H9 (cell line): Measurements from ENCODE around the gene PGGHG. TPM values are rescaled to one million over a fixed set of nuclear protein-coding genes. Genes with fewer than 3 reads are reported as not detected.

Source experiments
- DNase-seq: peaks from one replicate; pipeline ENCODE4 v3.0.0-alpha.2; 2017
- H2AFZ ChIP-seq: one replicate; pipeline ENCODE4 v1.6.1; 2013; ENCODE audit warnings: mild to moderate bottlenecking, low read length, control low read depth, moderate library complexity
- H2AK5ac ChIP-seq: 2 replicates; pipeline ENCODE4 v1.6.1; 2013; ENCODE audit warnings: low read length, control low read depth, mixed read lengths; ENCODE audit not compliant: insufficient read length
- H2BK120ac ChIP-seq: one replicate; pipeline ENCODE4 v1.6.1; 2013; ENCODE audit warnings: low read depth, mild to moderate bottlenecking, low read length, control low read depth, inconsistent platforms; ENCODE audit not compliant: poor library complexity, severe bottlenecking
- H2BK12ac ChIP-seq: 2 replicates; pipeline ENCODE4 v1.6.1; 2013; ENCODE audit warnings: low read length, control low read depth, mixed read lengths, low read depth; ENCODE audit not compliant: insufficient read length
- H2BK15ac ChIP-seq: 2 replicates; pipeline ENCODE4 v1.6.1; 2013; ENCODE audit warnings: low read depth, low read length, control low read depth
- H2BK20ac ChIP-seq: one replicate; pipeline ENCODE4 v1.6.1; 2013; ENCODE audit warnings: low read depth, mild to moderate bottlenecking, low read length, control low read depth, inconsistent platforms; ENCODE audit not compliant: poor library complexity, severe bottlenecking
- H2BK5ac ChIP-seq: 2 replicates; pipeline ENCODE4 v1.6.1; 2013; ENCODE audit warnings: low read length, control low read depth, mixed read lengths; ENCODE audit not compliant: insufficient read length
- H3K14ac ChIP-seq: 2 replicates; pipeline ENCODE4 v1.6.1; 2013; ENCODE audit warnings: low read length, control low read depth; ENCODE audit not compliant: insufficient read depth
- H3K18ac ChIP-seq: 2 replicates; pipeline ENCODE4 v1.6.1; 2013; ENCODE audit warnings: low read depth, mild to moderate bottlenecking, mixed read lengths, low read length, control low read depth; ENCODE audit not compliant: insufficient read length
- H3K23ac ChIP-seq: 2 replicates; pipeline ENCODE4 v1.6.1; 2013; ENCODE audit warnings: low read length, control low read depth, mixed read lengths, low read depth; ENCODE audit not compliant: insufficient read length
- H3K23me2 ChIP-seq: 2 replicates; pipeline ENCODE4 v1.6.1; 2013; ENCODE audit warnings: low read depth, mild to moderate bottlenecking, mixed read lengths, low read length, control low read depth; ENCODE audit not compliant: insufficient read length, poor library complexity, severe bottlenecking
- H3K27ac ChIP-seq: 2 replicates; pipeline ENCODE4 v1.5.1; 2013; ENCODE audit warnings: low read length, control low read depth, mixed read lengths, low read depth; ENCODE audit not compliant: insufficient read length
- H3K27me3 ChIP-seq: 2 replicates; pipeline ENCODE4 v1.6.1; 2013; ENCODE audit warnings: low read length, control low read depth, inconsistent platforms; ENCODE audit not compliant: insufficient read depth
- H3K4ac ChIP-seq: 2 replicates; pipeline ENCODE4 v1.6.1; 2013; ENCODE audit warnings: low read depth, mild to moderate bottlenecking, control low read depth, inconsistent platforms, low read length, moderate library complexity
- H3K4me1 ChIP-seq: 2 replicates; pipeline ENCODE4 v1.6.1; 2013; ENCODE audit warnings: low read length, control low read depth, inconsistent platforms; ENCODE audit not compliant: insufficient read depth
- H3K4me2 ChIP-seq: 2 replicates; pipeline ENCODE4 v1.6.1; 2013; ENCODE audit warnings: low read length, control low read depth, mixed read lengths; ENCODE audit not compliant: insufficient read length, insufficient read depth
- H3K56ac ChIP-seq: 2 replicates; pipeline ENCODE4 v1.6.1; 2013; ENCODE audit warnings: low read depth, mild to moderate bottlenecking, mixed read lengths, low read length, control low read depth; ENCODE audit not compliant: insufficient read length
- H3K79me1 ChIP-seq: 2 replicates; pipeline ENCODE4 v1.6.1; 2013; ENCODE audit warnings: low read depth, mild to moderate bottlenecking, moderate library complexity, low read length, control low read depth, inconsistent platforms; ENCODE audit not compliant: insufficient read depth, poor library complexity, severe bottlenecking
- H3K79me2 ChIP-seq: 2 replicates; pipeline ENCODE4 v1.6.1; 2013; ENCODE audit warnings: low read length, control low read depth, inconsistent platforms; ENCODE audit not compliant: insufficient read depth
- H3K9ac ChIP-seq: 2 replicates; pipeline ENCODE4 v1.6.1; 2013; ENCODE audit warnings: low read length, control low read depth, mixed read lengths; ENCODE audit not compliant: insufficient read length; ENCODE audit errors: extremely low read depth
- H3K9me3 ChIP-seq: one replicate; pipeline ENCODE4 v1.6.1; 2013; ENCODE audit warnings: low read depth, low read length, inconsistent platforms; ENCODE audit not compliant: control insufficient read depth
- H3T11ph ChIP-seq: one replicate; pipeline ENCODE4 v1.6.1; 2013; ENCODE audit warnings: mild to moderate bottlenecking, low read length, control low read depth, inconsistent platforms
- H4K20me1 ChIP-seq: one replicate; pipeline ENCODE4 v1.6.1; 2013; ENCODE audit not compliant: control insufficient read depth, insufficient read length, insufficient read depth
- H4K5ac ChIP-seq: 2 replicates; pipeline ENCODE4 v1.6.1; 2013; ENCODE audit warnings: low read depth, mild to moderate bottlenecking, mixed read lengths, low read length, control low read depth; ENCODE audit not compliant: insufficient read length
- H4K8ac ChIP-seq: replicated peaks from 2 replicates; pipeline ENCODE4 v1.6.1; 2013; ENCODE audit warnings: low read length, control low read depth, mixed read lengths, low read depth; ENCODE audit not compliant: insufficient read length
- H4K91ac ChIP-seq: 2 replicates; pipeline ENCODE4 v1.6.1; 2013; ENCODE audit warnings: low read depth, mild to moderate bottlenecking, moderate library complexity, mixed read lengths, low read length, control low read depth; ENCODE audit not compliant: insufficient read length
- H3K27ac Mint-ChIP-seq, 3 experiments: 2 replicates in 2 of 3; 3 replicates in 1 of 3; pipeline ENCODE4 v1.8.0; 2020 to 2021; ENCODE audit warnings: mixed read lengths in 3 of 3, mild to moderate bottlenecking in 1 of 3, moderate library complexity in 1 of 3
- H3K27me3 Mint-ChIP-seq: 2 replicates; pipeline ENCODE4 v1.8.0; 2021; ENCODE audit warnings: low read depth, mild to moderate bottlenecking, moderate library complexity, mixed read lengths
- H3K36me3 Mint-ChIP-seq, 3 experiments: 2 replicates in 2 of 3; 3 replicates in 1 of 3; pipeline ENCODE4 v1.8.0; 2020 to 2021; ENCODE audit warnings: low read depth in 3 of 3, mixed read lengths in 3 of 3; ENCODE audit not compliant: insufficient read depth in 1 of 3
- H3K4me1 Mint-ChIP-seq, 2 experiments: 2 replicates each; pipeline ENCODE4 v1.8.0; 2020; ENCODE audit warnings: mixed read lengths in 2 of 2
- H3K4me3 Mint-ChIP-seq, 2 experiments: 2 replicates in 1 of 2; 3 replicates in 1 of 2; pipeline ENCODE4 v1.8.0; 2020 to 2021; ENCODE audit warnings: mild to moderate bottlenecking in 2 of 2, mixed read lengths in 2 of 2, moderate library complexity in 1 of 2
- H3K9me3 Mint-ChIP-seq, 2 experiments: 2 replicates in 1 of 2; 3 replicates in 1 of 2; pipeline ENCODE4 v1.8.0; 2020; ENCODE audit warnings: mild to moderate bottlenecking in 2 of 2, mixed read lengths in 2 of 2, moderate library complexity in 1 of 2
- WGBS: extraction: QIAGEN DNeasy Blood & Tissue Kit; methylation state at CpG from one replicate; pipeline ENCODE4 v1.1.7; 2013; ENCODE audit warnings: missing lambda C conversion rate, low lambda C conversion rate, mixed read lengths; ENCODE audit not compliant: insufficient read length; ENCODE audit errors: extremely low coverage; 5-methylcytosine and 5-hydroxymethylcytosine counted together
- total RNA-seq: library from RNA; stranded (reverse); gene quantifications from 2 replicates; pipeline ENCODE4 v1.2.1, GENCODE V29; 2021
- TF ChIP-seq, protein P1 (sequence below): fragments of 200-600 bp; sonication (generic); conservative IDR thresholded peaks from 3 replicates; pipeline ENCODE4 v1.8.0; 2021; ENCODE audit warnings: antibody characterized with exemption, mild to moderate bottlenecking

Gene PGGHG
- total RNA-seq, 1 experiment from 2014 or later = 58.3 TPM

- Histone ChIP-seq H2BK12ac (no peak overlapping the region), H3K4me1 (no peaks in the 10 kb centered on the region), H3K23me2 (no peaks in the 10 kb centered on the region), H3K4me2 (no peak overlapping the region), H3K4ac (no peak overlapping the region), H3K14ac (no peak overlapping the region), H4K20me1 (no peaks in the 10 kb centered on the region), H4K5ac (no peak overlapping the region), H3K23ac (no peak overlapping the region), H4K8ac (no peak overlapping the region), H2BK15ac (no peak overlapping the region), H3K79me2 (no peaks in the 10 kb centered on the region), H3K56ac (no peak overlapping the region), H4K91ac (no peak overlapping the region), H3K79me1 (no peaks in the 10 kb centered on the region), H2AK5ac (no peak overlapping the region), H3K9me3 (no peaks in the 10 kb centered on the region), H2BK5ac (no peak overlapping the region), H2BK120ac (no peak overlapping the region), H2AFZ (no peak overlapping the region), H3K9ac (no peak overlapping the region), H3T11ph (no peak overlapping the region), H3K18ac (no peak overlapping the region), H3K27ac (no peak overlapping the region), H2BK20ac (no peak overlapping the region), H3K27me3 (no peaks in the 10 kb centered on the region)
- H3K36me3 Mint-ChIP-seq = peaks cover 54 to 85% (median 65%) of the 10 kb centered on the region in 3 experiments
- peak overlapping the region in 1 of 3 experiments; percentile 0; a peak in 2 of 7 replicates for H3K27ac Mint-ChIP-seq
- TF ChIP-seq, protein P1, sequence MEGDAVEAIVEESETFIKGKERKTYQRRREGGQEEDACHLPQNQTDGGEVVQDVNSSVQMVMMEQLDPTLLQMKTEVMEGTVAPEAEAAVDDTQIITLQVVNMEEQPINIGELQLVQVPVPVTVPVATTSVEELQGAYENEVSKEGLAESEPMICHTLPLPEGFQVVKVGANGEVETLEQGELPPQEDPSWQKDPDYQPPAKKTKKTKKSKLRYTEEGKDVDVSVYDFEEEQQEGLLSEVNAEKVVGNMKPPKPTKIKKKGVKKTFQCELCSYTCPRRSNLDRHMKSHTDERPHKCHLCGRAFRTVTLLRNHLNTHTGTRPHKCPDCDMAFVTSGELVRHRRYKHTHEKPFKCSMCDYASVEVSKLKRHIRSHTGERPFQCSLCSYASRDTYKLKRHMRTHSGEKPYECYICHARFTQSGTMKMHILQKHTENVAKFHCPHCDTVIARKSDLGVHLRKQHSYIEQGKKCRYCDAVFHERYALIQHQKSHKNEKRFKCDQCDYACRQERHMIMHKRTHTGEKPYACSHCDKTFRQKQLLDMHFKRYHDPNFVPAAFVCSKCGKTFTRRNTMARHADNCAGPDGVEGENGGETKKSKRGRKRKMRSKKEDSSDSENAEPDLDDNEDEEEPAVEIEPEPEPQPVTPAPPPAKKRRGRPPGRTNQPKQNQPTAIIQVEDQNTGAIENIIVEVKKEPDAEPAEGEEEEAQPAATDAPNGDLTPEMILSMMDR = no peak
- H3K9me3 Mint-ChIP-seq = no peaks in the 10 kb centered on the region
- H3K4me3 Mint-ChIP-seq = no peak overlapping the region; a peak in 1 of 5 replicates
- peaks cover 0 to 5% of the 10 kb centered on the region in 2 experiments; a peak in 2 of 4 replicates for H3K4me1 Mint-ChIP-seq
- no peak for DNase-seq
- WGBS = no CpG with 5 or more reads among the region's 8 CpGs
- no peaks in the 10 kb centered on the region; the same call in 1 of the 2 replicates for H3K27me3 Mint-ChIP-seq
Measured at GRCh38 chr11:249062-249461, 39.9 kb upstream of the PGGHG start.
